ENCODE data around the gene KCNK13.
A peak's percentile ranks its signal among the peaks of the same experiment; 100 is the strongest.
"Not testable (repeated sequence)": the region's sequence is repeated elsewhere in the genome, so short reads cannot be mapped to it uniquely, and the experiment has no call there.

KCNK13 gene

DNA sequence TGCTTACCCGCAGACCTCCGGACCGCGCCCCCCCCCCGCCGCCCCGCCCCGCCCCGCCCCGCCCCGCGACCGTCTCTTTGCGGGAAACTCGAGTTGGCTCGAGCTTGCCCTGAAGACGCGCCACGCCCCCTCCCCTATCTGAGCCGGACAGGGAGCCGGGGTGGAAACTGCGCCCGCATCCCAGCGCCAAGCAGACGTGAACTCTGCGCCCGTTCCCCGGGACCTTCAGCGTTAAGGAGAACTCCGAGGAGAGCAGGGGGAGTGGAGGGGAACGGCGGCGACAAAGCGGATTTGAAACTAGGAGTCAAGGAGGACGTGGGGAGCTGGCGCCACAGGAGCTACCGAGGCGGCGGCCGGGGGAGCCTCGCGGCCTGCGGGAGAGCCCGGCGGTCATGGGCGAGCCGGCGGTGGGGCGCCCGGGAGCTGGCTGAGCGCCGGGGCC is at the start of gene KCNK13:
Gene KCNK13 (plus strand): TSS at position 310 of the 442 bp plus-strand sequence. CDS start 212 bp downstream, outside the sequence.
- DNase-seq (ENCODE audit: low read depth in 2 of 2) = no peak

DNA sequence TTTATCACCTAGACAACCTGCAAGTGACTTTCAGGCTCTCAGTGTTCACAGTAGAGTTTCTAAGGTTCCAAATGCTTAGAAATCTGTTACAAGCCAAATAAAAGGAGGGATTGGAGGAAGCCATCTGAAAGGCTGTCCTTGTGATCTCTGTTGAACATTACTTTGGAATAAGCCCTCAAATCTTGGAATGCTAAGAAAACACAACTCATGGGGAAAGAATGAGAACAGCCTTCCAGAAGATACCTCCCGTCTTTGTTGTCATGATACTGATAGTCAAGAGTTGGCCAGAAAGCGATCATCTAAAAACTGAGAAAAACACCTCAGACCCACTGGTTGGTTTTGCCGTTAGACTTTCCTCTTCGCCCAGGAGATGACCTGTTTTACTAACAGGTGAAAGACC is 44.4 kb upstream of the KCNK13 start:
- no peak for DNase-seq (ENCODE audit: low read depth in 2 of 2)

DNA sequence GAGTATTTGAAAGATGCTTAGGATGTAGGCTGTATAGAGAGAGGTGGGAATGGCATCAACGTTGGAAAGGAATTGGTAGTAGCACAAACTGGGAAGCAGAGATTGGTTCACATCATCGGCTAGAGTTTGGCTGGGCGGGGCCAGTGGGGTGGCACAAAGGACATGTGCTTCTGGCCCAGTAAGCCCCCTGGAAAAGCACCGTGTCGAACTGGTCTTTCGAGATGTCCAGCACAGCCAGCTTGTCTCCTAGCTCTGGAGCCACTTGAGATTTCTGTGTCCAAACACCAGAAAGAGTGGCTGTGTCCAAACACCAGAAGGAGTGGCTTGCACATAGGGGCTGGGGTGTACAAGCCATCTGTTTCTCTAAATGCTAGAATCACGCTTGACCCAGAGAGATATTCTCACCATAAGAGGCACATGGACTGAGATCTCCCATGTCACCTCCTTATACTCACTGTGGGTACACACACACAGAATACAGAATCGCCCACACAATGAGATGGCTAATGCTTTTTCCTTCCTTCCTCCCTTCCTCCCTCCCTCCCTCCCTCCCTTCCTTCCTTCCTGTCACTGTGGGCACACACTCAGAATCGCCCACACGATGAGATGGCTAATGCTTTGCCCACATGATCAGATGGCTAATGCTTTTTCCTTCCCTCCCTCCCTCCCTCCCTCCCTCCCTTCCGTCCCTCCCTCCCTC is 41.8 kb upstream of the KCNK13 start:
- no peak for DNase-seq (ENCODE audit: low read depth in 2 of 2)

DNA sequence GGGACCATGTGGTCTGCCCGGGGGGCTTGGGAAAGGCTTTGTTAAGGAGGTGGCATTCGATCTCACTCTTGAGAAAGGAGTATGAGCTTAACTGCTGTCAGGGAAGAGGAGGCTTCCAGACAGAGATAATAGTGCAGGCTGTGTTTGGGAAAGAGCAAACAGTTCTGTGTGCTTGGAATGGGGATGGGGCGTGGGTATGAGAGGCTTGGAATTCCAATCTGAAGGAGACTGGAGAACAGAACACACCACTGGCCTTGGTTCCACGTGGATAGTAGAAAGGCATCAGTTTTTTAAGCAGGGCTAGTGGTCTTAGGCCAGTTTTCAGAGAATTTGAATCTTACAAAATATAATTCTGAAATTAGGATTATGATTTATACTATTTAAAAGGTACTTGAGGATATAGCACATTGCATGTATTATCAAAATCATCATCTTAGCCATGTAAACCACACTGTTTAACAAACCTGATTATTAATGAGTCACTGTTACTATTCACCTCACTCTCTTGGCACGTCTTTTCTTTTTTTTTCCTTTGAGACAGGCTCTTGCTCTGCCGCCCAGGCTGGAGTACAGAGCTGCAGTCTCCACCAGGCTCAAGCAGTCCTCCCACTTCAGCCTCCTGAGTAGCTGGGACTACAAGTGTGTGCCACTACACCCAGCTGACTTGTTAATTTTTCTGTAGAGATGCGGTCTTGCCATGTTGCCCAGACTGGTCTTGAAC is 38.5 kb upstream of the KCNK13 start:
- DNase-seq (ENCODE audit: low read depth in 2 of 2) = no peak

DNA sequence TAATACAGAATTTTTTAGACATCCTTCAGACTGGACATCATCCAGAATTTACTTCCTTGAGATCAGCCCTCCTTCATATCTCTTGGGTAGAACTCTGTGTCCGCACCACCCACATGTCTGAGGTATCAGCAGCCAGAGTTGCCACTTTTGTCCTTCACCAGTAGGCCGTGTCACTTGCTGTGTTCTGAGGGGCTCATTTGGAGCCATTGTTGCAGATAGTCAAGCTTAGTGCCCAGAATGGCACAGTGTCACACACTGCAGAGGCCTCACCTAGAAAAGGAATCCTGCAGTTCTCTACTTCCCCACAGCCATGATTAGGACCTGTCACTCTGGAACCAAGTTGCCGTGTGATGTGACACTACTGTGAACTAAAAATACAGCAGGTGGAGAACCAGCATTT is 36.9 kb upstream of the KCNK13 start:
- DNase-seq (ENCODE audit: low read depth in 2 of 2) = no peak

DNA sequence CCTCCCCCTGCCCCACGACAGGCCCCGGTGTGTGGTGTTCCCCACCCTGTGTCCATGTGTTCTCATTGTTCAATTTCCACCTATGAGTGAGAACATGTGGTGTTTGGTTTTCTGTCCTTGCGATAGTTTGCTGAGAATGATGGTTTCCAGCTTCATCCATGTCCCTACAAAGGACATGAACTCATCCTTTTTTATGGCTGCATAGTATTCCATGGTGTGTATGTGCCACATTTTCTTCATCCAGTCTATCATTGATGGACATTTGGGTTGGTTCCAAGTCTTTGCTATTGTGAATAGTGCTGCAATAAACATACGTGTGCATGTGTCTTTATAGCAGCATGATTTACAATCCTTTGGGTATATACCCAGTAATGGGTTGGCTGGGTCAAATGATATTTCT is 35.2 kb upstream of the KCNK13 start:
- not testable (repeated sequence) for DNase-seq (ENCODE audit: low read depth in 2 of 2)

DNA sequence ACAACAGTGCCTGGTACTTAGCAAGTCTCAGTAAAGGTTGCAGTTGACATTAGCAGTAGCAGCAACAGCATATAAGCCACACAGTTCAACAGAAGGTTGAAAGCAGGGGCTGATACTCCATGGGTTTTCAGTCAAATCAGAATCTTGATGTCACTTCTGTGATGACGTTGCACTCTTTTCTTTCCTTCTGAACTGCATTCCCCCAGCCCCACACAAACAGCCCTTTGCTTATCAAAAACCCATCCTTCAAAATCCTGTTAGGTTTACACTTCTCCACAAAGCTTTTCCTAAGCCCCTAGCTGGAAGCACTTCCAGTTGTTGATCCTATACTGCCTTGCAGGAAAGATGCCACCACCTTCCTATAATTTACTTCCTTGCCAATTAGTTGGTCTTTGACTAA is 34.0 kb upstream of the KCNK13 start:
- DNase-seq (ENCODE audit: low read depth in 2 of 2) = no peak

DNA sequence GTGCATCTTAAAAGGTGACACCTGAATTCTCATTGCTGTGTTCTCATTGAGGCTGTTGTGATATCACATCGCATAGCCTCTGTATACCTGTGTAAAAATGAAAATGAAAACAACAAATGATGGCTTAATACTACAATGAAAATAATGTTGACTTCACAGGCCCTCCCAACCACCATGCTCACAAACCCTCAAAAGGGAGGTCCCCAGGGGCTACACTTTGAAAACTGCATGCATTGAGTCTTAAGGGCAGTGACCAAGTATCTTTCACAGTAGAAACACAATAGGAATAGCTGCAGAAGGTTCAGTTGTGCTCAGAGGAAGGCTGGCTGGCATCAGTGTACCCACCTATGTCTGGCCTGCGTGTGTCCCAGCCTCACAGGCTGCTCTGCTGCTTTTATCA is 27.6 kb upstream of the KCNK13 start:
- DNase-seq (ENCODE audit: low read depth in 2 of 2) = no peak

DNA sequence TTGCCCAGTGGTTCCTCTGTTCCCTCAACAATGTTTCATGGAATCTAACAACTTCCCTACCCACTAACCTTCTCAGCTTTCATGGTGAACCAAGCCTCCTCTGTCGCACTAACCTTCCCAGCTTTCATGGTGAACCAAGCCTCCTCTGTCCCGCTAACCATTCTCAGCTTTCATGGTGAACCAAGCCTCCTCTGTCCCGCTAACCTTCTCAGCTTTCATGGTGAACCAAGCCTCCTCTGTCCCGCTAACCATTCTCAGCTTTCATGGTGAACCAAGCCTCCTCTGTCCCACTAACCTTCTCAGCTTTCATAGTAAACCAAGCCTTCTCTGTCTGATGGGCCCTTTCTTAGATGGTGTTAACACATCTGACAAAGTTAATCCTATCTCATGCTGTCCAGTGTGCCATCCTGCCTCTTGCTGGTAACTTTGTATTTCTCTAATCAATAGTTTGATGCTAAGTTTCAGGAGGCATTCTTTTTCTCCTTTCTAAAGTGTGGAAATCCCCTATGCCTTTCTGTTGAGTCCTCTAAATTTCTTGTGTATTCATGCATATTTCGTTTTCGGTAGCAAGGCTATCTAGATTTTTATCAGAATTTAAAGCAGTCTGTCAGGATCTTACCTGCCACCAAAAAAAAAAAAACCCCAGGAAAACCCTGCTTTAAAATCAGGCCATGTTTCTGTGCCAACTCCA is 26.8 kb upstream of the KCNK13 start:
- no peak for DNase-seq (ENCODE audit: low read depth in 2 of 2)

DNA sequence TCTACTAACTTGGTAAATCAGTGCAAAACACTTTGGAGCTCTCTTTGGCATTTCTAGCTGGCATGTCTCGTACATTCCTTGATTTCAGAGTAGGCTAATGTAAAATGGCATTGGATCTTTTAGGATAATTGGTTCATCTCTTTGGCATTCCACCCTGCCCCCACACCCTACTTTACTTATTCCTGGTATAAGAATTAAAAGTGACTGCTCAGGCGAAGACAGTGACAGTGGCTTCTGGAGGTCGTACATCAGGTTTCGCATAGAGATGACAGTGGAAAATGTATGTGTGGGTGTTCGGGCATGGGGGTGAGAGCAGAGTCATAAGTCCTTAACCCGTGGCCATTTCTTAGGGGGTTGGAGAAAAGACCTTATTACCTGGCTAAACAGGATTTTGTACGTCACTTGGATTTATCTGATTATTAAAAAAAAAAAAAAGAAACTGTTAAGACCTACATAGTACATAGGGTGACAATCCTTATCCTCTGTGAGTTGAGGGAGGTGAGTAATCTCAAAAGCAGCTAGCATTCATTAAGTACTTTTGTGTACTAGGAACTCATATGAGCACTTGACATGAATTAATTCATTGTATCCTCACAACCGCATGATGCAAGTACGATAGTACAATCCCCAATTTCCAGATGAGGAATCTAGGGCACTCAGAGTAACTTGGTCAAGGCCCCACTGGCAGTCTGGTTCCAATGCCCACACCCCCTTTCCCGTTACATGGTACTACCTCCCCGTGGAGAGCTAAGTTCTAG is 22.4 kb upstream of the KCNK13 start:
- DNase-seq (ENCODE audit: low read depth in 2 of 2) = no peak

DNA sequence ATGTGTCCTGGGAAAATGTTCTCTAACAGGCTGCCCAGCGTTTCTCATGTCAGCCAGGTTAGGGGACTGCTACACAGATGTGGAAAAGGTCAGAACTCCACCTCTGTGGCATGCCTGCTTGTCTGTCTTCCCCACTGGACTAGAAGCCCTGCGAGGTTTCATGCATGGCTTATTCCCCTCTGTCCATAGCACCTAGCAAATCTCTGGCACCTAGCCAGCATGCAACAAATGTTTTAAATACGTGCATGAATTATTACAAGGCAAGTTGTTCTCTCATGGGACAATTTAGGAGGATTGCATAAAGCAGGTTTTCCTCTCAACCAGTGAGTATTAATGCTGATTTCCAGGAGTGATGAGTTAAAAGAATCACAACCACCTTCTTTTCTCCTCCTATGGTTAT is 21.4 kb upstream of the KCNK13 start:
- no peak for DNase-seq (ENCODE audit: low read depth in 2 of 2)

DNA sequence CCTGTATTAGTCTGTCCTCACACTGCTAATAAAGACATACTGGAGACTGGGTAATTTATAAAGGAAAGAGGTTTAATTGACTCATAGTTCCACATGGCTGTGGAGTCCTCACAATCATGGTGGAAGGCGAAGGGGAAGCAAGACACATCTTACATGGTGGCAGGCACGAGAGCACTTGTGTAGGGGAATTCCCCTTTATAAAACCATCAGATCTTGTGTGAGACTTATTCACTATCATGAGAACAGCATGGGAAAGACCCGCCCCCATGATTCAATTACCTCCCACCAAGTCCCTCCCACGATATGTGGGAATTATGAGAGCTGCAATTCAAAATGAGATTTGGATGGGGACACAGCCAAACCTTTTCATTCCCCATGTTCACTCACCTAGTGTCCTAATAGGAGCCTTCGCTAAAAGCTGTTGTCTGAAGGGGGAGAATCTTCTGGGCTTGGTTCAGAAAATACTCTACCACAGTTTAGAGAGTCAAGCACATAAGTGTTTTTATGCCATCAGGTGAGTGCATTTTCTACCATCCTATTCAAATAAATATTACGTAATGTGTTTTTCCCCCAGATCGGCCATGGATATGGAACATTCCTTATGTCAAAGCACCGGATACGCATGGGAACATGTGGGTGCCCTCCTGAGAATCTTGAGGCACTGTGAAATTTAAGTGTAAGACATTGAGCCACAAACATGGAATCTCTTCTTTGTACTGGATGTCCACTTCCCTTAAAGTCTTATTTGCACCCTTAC is 19.1 kb upstream of the KCNK13 start:
- no peak for DNase-seq (ENCODE audit: low read depth in 2 of 2)

DNA sequence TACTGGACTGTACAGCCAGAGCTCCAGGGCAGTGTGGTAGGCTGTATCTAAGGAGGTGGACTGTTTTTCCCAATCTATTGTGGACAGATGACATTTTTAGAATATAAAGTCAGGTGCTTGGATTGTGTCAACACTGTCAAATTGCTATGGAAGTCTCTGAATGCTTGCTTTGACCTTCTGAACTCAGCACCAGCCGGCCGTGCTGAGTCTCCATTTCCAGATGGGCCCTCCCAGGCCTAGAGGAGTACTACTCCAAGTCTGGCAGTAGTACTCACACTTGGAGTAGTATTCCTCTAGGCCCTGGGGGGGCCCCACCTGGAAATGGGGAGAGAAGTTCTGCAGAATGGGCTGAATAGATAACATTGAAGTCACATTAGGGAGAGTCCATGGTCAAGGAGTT is 16.2 kb upstream of the KCNK13 start:
- DNase-seq (ENCODE audit: low read depth in 2 of 2) = no peak

DNA sequence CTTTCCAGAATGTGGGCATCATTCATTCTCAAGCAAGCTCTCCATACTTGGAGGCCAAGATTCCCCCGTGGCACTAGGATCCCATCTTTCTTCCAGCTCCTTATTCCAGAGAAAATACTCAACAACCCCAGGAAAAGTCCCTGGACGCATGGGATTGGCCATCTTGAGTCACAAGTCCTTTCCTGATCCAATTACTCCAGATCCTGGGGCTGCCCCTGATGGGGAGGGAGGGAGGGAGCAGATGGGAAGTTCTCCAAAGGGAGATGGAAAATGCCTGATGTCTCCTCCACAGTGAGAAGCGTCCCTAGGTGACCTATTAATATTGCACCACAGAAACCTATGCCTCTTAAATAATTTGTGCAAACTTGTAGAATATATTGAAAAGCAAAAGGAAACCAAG is 12.4 kb upstream of the KCNK13 start:
- DNase-seq (ENCODE audit: low read depth in 2 of 2) = no peak

DNA sequence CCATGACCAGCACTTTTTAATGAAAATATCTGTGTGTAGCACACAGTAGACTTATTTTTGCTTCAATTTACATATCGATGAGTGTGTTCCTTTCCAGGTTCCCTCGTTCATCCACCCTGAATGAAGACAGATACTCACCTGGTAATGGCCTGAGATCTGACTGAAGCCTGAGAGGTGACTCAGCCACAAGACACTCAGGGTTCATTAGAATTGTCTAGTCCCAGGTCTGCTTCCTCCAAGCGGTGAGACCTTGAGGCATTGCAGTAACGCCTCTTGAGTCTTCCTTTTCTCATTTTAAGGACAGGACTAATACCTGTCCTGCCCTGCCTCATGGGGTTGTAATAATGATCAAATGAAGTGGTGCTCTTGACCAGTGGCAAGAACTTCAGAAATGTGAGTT is 11.5 kb upstream of the KCNK13 start:
- DNase-seq (ENCODE audit: low read depth in 2 of 2) = no peak

DNA sequence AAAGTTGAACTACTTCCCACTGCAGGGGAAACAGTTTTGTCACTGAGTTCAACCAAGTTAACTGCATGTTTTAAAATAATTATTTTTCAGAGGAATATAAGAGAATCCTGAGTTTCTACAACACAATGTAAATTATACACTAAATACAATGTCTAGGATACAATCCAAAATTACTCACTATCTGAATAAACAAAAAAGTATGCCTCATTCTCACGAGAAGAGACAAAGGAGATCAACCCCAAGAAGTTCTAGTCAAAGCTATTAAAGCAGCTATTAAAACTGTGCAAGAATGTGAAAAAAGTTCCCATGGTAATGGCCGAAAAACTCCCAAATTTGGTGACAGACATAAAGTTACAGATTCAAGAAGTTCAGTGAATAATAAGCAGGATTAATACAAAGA is 8.8 kb upstream of the KCNK13 start:
- no peak for DNase-seq (ENCODE audit: low read depth in 2 of 2)

DNA sequence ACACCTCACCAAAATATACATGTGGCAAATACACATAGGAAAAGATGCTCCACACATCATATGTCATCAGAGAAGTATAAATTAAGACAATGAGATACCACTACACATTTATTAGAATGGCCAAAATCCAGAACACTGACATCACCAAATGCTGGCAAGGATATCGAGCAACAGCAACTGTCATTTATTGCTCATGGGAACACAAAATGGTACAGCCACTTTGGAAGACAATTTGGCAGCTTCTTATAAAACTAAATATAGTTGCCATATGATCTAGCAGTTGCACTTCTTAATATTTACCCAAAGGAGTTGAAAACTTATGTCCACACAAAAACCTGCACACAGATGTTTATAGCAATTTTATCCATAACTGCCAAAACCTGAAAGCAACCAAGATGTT is 7.0 kb upstream of the KCNK13 start:
- no peak for DNase-seq (ENCODE audit: low read depth in 2 of 2)

DNA sequence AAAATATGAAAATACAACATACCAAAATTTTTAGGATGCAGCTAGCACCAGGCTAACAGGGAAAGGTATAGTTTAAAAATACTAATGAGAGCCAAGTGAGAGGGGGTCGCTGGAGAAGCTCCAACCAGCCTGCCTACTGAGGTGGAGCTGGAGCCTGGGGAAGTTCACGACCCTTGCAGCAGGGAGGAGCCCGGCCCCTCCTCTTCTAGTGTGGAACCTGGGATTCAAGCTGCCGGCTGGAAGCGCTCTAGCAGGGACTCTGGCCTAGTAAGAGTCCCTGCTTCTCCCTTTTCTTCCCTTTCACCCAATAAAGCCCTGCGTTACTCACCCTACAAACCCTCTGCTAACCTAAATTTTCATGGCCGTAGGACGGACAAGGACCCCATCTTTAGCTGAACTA is 5.0 kb upstream of the KCNK13 start:
- no peak for DNase-seq (ENCODE audit: low read depth in 2 of 2)

DNA sequence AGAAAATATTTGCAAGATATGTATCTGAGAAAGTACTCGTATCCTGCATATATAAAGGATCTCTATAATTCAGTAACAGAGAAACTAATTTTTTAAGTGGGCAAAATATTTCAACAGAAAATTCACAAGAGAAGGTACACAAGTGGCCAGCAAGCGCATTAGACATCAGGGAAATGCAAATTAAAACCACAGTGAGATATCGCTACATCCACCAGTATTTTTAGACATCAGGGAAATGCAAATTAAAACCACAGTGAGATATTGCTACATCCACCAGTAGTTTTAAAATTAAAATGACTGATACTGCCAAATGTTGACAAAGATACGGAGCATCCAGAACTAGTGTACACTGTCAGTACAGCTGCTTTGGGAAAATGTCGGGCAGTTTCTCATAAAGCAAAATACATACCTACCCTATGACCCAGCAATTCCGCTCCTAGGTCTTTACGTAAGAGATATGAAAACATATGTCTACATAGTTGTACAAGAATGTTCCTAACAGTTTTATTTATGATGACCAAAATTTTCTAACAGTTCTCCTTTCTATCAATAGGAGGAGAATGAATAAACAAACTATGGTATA is 2.8 kb upstream of the KCNK13 start:
- no peak for DNase-seq (ENCODE audit: low read depth in 2 of 2)

DNA sequence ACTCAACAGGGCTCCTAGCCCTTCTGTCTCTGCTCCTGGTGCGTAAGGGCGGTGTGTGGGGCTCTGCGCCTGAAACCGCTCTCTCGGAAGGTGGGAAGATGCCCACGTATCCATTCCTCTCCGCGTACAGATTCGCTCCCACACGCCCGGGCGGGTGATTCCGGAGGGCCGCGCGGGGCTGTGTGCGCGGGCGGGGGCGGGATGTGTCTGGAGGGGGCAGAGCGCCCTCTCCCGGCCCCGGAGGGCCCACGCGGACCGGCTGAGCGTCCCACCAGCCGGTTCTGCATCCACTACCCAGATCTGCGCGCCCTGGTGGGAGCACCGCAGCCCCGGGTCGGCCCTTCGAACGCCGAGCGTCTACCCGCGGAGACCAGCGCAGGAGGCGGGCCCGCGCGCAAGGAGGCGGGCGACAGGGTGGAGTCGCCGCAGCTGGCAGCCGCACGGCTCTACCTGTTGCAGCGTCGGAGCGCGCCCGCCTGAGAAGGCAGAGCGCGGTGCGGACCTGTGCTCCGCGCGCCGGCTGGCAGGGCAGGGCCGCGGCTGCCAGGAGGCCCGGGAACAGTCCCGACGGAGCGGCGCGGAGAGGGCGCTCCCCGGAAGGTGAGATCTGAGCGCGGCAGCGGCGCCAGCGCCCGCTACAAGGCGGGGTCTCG is 1.4 kb upstream of the KCNK13 start:
- DNase-seq (ENCODE audit: low read depth in 2 of 2) = peak; percentile 29 to 48

All from stimulated activated CD4-positive, alpha-beta T cell treated with anti-CD3 and anti-CD28 coated beads, Interleukin-1b, Interleukin-23, amount 100 ng/mL, for 4 hours (primary cell).